ENCODE results near the gene SH3GLB1. TPM values are rescaled to one million over a fixed set of nuclear protein-coding genes. Genes with fewer than 3 reads are reported as not detected.

Gene SH3GLB1
- total and polyA plus RNA-seq, 2 of the 13 experiments (the other 11 are each of a cell fraction or from before 2014, with no cell fraction given), result 26.0 to 41.5 TPM

- TF ChIP-seq AHDC1 (CRISPR knock-in tag; IDR thresholded peaks at IDR 0.05; ENCODE audit: borderline replicate concordance), result no peak
- TF ChIP-seq ZNF646 (CRISPR knock-in tag; IDR thresholded peaks at IDR 0.05), result no peak
- no peak for TF ChIP-seq ZNF138 (CRISPR knock-in tag; IDR thresholded peaks at IDR 0.05; ENCODE audit: low read depth)
- TF ChIP-seq PPARG (CRISPR knock-in tag; conservative IDR thresholded peaks at IDR 0.05), result peak; percentile 69; the same call in 1 of the 2 replicates
- TF ChIP-seq GTF2F1 (IDR thresholded peaks at IDR 0.05; ENCODE audit: low read length), result no peak
- TF ChIP-seq, protein P1, sequence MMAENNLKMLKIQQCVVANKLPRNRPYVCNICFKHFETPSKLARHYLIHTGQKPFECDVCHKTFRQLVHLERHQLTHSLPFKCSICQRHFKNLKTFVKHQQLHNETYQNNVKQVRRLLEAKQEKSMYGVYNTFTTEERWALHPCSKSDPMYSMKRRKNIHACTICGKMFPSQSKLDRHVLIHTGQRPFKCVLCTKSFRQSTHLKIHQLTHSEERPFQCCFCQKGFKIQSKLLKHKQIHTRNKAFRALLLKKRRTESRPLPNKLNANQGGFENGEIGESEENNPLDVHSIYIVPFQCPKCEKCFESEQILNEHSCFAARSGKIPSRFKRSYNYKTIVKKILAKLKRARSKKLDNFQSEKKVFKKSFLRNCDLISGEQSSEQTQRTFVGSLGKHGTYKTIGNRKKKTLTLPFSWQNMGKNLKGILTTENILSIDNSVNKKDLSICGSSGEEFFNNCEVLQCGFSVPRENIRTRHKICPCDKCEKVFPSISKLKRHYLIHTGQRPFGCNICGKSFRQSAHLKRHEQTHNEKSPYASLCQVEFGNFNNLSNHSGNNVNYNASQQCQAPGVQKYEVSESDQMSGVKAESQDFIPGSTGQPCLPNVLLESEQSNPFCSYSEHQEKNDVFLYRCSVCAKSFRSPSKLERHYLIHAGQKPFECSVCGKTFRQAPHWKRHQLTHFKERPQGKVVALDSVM (CRISPR knock-in tag; IDR thresholded peaks at IDR 0.05), result no peak
- TF ChIP-seq RFX5 (IDR thresholded peaks at IDR 0.05; ENCODE audit: low read depth, low read length), result no peak
- no peak for TF ChIP-seq ZNF784 (CRISPR knock-in tag; IDR thresholded peaks at IDR 0.05; ENCODE audit: borderline replicate concordance)
- no peak for TF ChIP-seq GMEB2 (CRISPR knock-in tag; IDR thresholded peaks at IDR 0.05; ENCODE audit: low read depth)
- TF ChIP-seq ZNF484 (CRISPR knock-in tag; IDR thresholded peaks at IDR 0.05; ENCODE audit: borderline replicate concordance, low read depth), result no peak
Observed at GRCh38 chr1:86774305-86775295, 70.2 kb downstream of the SH3GLB1 start (continued).
